CD4-positive, alpha-beta T cell treated with Interleukin-6 at 100 ng/mL for 8 hours (primary cell): ENCODE results near the gene OR10G7.

ENCODE experiments used
- DNase-seq: peaks from one replicate; pipeline ENCODE4 v3.0.0-alpha.2; 2020; ENCODE audit warnings: mixed read lengths, low spot score

Gene OR10G7

GRCh38 chr11:124041254-124041653, at the start of gene OR10G7:
TSS of gene OR10G7 (minus strand) at chr11:124041325. CDS start at chr11:124039001, 2,324 bp downstream.
- DNase-seq: no peak

GRCh38 chr11:124085997-124086846, 45.1 kb upstream of the OR10G7 start:
- no peak for DNase-seq

GRCh38 chr11:124085583-124085982, 44.5 kb upstream of the OR10G7 start:
- no peak for DNase-seq

- DNase-seq: no peak
These were observed 41.2 kb upstream of the OR10G7 start for GRCh38 chr11:124082371-124082770.

- DNase-seq: no peak
These were observed 40.4 kb upstream of the OR10G7 start for GRCh38 chr11:124081483-124081882.

- no peak for DNase-seq
These were observed 39.3 kb upstream of the OR10G7 start for GRCh38 chr11:124080327-124081001.

- no peak for DNase-seq
These were observed 38.7 kb upstream of the OR10G7 start for GRCh38 chr11:124079631-124080326.

- no peak for DNase-seq
These were observed 37.5 kb upstream of the OR10G7 start for GRCh38 chr11:124078591-124078990.

- DNase-seq: no peak
These were observed 36.1 kb upstream of the OR10G7 start for GRCh38 chr11:124077266-124077665.

GRCh38 chr11:124075841-124076651, 34.9 kb upstream of the OR10G7 start:
- no peak for DNase-seq

GRCh38 chr11:124075492-124075840, 34.3 kb upstream of the OR10G7 start:
- no peak for DNase-seq

- no peak for DNase-seq
These were observed 33.4 kb upstream of the OR10G7 start for GRCh38 chr11:124074554-124074953.

- DNase-seq: no peak
These were observed 31.0 kb upstream of the OR10G7 start for GRCh38 chr11:124072147-124072546.

GRCh38 chr11:124071623-124071948, 30.5 kb upstream of the OR10G7 start:
- DNase-seq: no peak

GRCh38 chr11:124070915-124071622, 29.9 kb upstream of the OR10G7 start:
- DNase-seq: peak; percentile 54

GRCh38 chr11:124069429-124070401, 28.6 kb upstream of the OR10G7 start:
- DNase-seq: peak; percentile 12

GRCh38 chr11:124068601-124069110, 27.5 kb upstream of the OR10G7 start:
- no peak for DNase-seq

GRCh38 chr11:124052966-124053365, 11.8 kb upstream of the OR10G7 start:
- DNase-seq: no peak

- DNase-seq: no peak
These were observed 9.6 kb upstream of the OR10G7 start for GRCh38 chr11:124050748-124051147.

GRCh38 chr11:124043420-124043819, 2.3 kb upstream of the OR10G7 start:
- DNase-seq: no peak
